ENCODE data around the gene PARP16. TPM values are rescaled to one million over a fixed set of nuclear protein-coding genes. Genes with fewer than 3 reads are reported as not detected.

PARP16 gene
- total and polyA plus RNA-seq, 2 experiments from 2014 or later: 3.6 to 4.1 TPM

DNA sequence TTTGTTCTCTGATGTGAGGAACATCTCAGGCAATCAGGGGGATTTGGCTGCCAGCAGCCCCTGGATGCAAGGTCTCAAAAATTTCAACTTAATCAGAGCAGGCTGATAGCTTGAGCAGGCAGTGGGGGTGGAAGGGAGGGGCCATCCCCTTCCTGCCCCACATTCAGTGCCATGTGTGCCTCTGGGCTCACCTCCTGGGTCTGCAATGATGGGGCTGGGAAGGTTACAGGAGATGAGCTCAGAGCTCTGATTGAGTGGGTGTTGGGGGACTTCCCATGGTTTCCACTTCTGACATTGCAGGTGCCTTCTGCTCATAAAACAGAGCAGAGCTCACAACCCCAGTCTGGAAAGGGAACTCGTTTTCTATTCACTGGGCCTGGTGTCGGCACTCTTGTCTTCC is 37.0 kb downstream of the PARP16 start:
- no peak overlapping the region for H3K27ac ChIP-seq (ENCODE audit: low read depth)
- DNase-seq (ENCODE audit: low spot score) (no peak), ATAC-seq (no peak)
- no peak overlapping the region for H3K4me2 ChIP-seq
- H2AFZ ChIP-seq: no peak overlapping the region
- no peaks in the 10 kb centered on the region for H3K36me3 ChIP-seq (ENCODE audit: insufficient read depth)
- Mint-ChIP-seq H3K36me3 (ENCODE audit: low read depth) (no peaks in the 10 kb centered on the region), H3K27me3 (ENCODE audit: insufficient read depth, low read depth, poor library complexity) (no peaks in the 10 kb centered on the region), H3K4me3 (no peak overlapping the region), H3K27ac (no peak overlapping the region), H3K9me3 (no peaks in the 10 kb centered on the region), H3K4me1 (peaks cover 21% of the 10 kb centered on the region; the same call in 2 of the 3 replicates)
- H3K4me1 ChIP-seq (ENCODE audit: insufficient read depth): no peaks in the 10 kb centered on the region; the same call in 1 of the 2 replicates
- no peaks in the 10 kb centered on the region for H3K79me2 ChIP-seq (replicated peaks; ENCODE audit: insufficient read depth)
- no peaks in the 10 kb centered on the region for H3K9me2 ChIP-seq (ENCODE audit: insufficient read depth)
- no peaks in the 10 kb centered on the region for H4K20me1 ChIP-seq (replicated peaks; ENCODE audit: insufficient read depth)
- H3F3A ChIP-seq (replicated peaks; ENCODE audit: low read depth): no peaks in the 10 kb centered on the region
- H3K4me3 ChIP-seq: no peak overlapping the region
- H3K27me3 ChIP-seq (ENCODE audit: insufficient read depth): no peaks in the 10 kb centered on the region
- TF ChIP-seq ZNF331 (CRISPR knock-in tag; IDR thresholded peaks at IDR 0.05; ENCODE audit: low read depth) (no peak), EZH2phosphoT487 (IDR thresholded peaks at IDR 0.05; ENCODE audit: unreplicated experiment) (no peak), NANOG (IDR thresholded peaks at IDR 0.05; ENCODE audit: borderline replicate concordance) (no peak), JUNB (IDR thresholded peaks at IDR 0.05; ENCODE audit: unreplicated experiment) (no peak), POLR2AphosphoS5 (IDR thresholded peaks at IDR 0.05; ENCODE audit: low read depth) (no peak), CREB1 (CRISPR knock-in tag; IDR thresholded peaks at IDR 0.05; ENCODE audit: low read depth) (no peak)
- TF ChIP-seq, protein P1, sequence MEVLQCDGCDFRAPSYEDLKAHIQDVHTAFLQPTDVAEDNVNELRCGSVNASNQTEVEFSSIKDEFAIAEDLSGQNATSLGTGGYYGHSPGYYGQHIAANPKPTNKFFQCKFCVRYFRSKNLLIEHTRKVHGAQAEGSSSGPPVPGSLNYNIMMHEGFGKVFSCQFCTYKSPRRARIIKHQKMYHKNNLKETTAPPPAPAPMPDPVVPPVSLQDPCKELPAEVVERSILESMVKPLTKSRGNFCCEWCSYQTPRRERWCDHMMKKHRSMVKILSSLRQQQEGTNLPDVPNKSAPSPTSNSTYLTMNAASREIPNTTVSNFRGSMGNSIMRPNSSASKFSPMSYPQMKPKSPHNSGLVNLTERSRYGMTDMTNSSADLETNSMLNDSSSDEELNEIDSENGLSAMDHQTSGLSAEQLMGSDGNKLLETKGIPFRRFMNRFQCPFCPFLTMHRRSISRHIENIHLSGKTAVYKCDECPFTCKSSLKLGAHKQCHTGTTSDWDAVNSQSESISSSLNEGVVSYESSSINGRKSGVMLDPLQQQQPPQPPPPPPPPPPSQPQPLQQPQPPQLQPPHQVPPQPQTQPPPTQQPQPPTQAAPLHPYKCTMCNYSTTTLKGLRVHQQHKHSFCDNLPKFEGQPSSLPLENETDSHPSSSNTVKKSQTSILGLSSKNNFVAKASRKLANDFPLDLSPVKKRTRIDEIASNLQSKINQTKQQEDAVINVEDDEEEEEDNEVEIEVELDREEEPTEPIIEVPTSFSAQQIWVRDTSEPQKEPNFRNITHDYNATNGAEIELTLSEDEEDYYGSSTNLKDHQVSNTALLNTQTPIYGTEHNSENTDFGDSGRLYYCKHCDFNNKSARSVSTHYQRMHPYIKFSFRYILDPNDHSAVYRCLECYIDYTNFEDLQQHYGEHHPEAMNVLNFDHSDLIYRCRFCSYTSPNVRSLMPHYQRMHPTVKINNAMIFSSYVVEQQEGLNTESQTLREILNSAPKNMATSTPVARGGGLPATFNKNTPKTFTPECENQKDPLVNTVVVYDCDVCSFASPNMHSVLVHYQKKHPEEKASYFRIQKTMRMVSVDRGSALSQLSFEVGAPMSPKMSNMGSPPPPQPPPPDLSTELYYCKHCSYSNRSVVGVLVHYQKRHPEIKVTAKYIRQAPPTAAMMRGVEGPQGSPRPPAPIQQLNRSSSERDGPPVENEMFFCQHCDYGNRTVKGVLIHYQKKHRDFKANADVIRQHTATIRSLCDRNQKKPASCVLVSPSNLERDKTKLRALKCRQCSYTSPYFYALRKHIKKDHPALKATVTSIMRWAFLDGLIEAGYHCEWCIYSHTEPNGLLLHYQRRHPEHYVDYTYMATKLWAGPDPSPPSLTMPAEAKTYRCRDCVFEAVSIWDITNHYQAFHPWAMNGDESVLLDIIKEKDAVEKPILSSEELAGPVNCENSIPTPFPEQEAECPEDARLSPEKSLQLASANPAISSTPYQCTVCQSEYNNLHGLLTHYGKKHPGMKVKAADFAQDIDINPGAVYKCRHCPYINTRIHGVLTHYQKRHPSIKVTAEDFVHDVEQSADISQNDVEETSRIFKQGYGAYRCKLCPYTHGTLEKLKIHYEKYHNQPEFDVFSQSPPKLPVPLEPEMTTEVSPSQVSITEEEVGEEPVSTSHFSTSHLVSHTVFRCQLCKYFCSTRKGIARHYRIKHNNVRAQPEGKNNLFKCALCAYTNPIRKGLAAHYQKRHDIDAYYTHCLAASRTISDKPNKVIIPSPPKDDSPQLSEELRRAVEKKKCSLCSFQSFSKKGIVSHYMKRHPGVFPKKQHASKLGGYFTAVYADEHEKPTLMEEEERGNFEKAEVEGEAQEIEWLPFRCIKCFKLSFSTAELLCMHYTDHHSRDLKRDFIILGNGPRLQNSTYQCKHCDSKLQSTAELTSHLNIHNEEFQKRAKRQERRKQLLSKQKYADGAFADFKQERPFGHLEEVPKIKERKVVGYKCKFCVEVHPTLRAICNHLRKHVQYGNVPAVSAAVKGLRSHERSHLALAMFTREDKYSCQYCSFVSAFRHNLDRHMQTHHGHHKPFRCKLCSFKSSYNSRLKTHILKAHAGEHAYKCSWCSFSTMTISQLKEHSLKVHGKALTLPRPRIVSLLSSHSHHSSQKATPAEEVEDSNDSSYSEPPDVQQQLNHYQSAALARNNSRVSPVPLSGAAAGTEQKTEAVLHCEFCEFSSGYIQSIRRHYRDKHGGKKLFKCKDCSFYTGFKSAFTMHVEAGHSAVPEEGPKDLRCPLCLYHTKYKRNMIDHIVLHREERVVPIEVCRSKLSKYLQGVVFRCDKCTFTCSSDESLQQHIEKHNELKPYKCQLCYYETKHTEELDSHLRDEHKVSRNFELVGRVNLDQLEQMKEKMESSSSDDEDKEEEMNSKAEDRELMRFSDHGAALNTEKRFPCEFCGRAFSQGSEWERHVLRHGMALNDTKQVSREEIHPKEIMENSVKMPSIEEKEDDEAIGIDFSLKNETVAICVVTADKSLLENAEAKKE (CRISPR knock-in tag; IDR thresholded peaks at IDR 0.05): no peak
- TF ChIP-seq, protein P2, sequence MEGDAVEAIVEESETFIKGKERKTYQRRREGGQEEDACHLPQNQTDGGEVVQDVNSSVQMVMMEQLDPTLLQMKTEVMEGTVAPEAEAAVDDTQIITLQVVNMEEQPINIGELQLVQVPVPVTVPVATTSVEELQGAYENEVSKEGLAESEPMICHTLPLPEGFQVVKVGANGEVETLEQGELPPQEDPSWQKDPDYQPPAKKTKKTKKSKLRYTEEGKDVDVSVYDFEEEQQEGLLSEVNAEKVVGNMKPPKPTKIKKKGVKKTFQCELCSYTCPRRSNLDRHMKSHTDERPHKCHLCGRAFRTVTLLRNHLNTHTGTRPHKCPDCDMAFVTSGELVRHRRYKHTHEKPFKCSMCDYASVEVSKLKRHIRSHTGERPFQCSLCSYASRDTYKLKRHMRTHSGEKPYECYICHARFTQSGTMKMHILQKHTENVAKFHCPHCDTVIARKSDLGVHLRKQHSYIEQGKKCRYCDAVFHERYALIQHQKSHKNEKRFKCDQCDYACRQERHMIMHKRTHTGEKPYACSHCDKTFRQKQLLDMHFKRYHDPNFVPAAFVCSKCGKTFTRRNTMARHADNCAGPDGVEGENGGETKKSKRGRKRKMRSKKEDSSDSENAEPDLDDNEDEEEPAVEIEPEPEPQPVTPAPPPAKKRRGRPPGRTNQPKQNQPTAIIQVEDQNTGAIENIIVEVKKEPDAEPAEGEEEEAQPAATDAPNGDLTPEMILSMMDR (conservative IDR thresholded peaks at IDR 0.05; ENCODE audit: low read depth in 2 of 2): no peak
